Effector memory CD4-positive, alpha-beta T cell (primary cell): ENCODE data around the gene GBGT1.

Experiments used
- DNase-seq, 3 donors: peaks; one replicate each; pipeline ENCODE4 v3.0.0-alpha.2; 2020
- H3K27ac ChIP-seq: 2 replicates; pipeline ENCODE4 v1.7.0; 2013; ENCODE audit warnings: mild to moderate bottlenecking, low read length, moderate library complexity; ENCODE audit not compliant: insufficient read depth, poor library complexity, severe bottlenecking
- H3K27me3 ChIP-seq: replicated peaks from 2 replicates; pipeline ENCODE4 v1.7.0; 2013; ENCODE audit warnings: mild to moderate bottlenecking, low read length; ENCODE audit not compliant: insufficient read depth, control insufficient read depth, poor library complexity, severe bottlenecking
- H3K36me3 ChIP-seq: 2 replicates; pipeline ENCODE4 v1.7.0; 2013; ENCODE audit warnings: mild to moderate bottlenecking, low read length, moderate library complexity; ENCODE audit not compliant: control insufficient read depth, insufficient read depth
- H3K4me1 ChIP-seq: 2 replicates; pipeline ENCODE4 v1.7.0; 2013; ENCODE audit warnings: low read length, mild to moderate bottlenecking; ENCODE audit not compliant: control insufficient read depth, insufficient read depth, poor library complexity, severe bottlenecking
- H3K4me3 ChIP-seq: 2 replicates; pipeline ENCODE4 v1.7.0; 2013; ENCODE audit warnings: low read length, low read depth, mild to moderate bottlenecking; ENCODE audit not compliant: insufficient read depth, poor library complexity, severe bottlenecking
- H3K9me3 ChIP-seq: 2 replicates; pipeline ENCODE4 v1.7.0; 2013; ENCODE audit warnings: mild to moderate bottlenecking, low read length, moderate library complexity; ENCODE audit not compliant: control insufficient read depth

Gene GBGT1

DNA sequence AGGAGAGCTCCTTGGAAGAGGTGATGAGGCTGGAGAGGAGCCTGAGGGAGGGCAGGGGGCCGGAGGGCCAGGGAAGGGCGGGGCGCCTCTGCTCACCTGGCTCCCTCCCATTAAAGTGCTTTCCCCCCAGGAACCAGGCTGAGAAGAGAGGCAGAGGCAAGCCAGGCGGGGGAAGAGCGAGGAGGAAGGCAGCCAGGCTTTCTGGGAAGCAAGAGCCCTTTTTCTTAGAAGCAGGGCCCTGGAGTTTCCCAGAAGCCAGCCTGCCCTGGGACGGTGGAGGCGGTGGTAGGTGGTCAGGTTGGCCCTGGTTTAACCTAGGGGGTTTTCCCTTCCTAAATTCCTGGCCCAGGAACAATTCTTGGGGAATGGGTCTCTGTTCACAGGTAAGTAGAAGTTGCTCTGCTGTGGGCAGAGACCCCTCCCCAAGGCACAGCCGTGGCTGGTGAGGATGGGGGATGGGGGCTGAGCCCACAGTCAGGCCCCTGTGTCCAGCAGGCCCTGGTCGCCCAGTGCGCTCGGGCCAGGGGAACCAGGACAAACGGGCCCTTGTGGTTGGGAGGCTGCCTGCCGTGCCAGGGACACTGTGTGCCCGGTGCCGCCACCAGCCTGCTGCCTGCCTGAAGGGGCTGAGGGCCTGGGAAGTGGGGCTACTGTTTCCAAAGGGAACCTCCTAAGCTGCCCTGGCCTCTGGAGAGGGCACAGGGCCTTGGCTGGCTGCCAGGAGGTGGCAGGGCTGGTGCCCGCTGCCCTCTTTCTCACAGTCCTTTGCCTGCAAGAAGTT lies 26.1 kb downstream of the GBGT1 start:
- peak overlapping the region; percentile 65 for H3K27ac ChIP-seq

DNA sequence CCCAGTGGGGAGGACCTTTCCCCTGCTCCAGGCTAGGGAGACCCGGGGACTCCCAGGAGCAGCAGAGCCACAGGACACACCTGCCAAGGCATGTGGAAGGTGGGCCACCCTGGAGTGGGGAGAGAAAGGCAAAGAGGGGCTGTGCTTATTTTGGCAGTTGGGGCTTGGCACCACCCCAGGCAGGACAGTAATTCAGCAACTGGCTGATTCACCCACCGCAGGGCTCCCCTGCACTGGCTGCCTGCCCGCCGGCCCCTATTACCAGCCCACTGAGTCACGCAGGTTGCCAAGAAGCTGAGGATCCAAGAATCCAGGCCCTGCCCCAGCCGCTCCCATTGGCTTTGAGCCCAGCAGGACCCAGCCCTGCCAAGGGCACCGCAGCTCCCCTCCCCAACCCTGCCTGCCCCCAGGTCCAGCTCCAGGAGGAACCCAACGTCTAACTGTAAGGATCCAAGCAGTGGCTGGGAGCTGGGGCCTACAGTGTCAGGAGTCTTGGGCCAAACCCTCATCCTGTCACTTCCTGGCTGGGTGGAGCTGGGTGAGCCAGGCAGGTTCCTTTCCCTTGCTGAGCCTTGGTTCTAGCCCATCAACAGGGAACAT lies 28.5 kb downstream of the GBGT1 start:
- H3K36me3 ChIP-seq = no peaks in the 10 kb centered on the region
- H3K4me3 ChIP-seq = peak overlapping the region; percentile 11
- H3K27me3 ChIP-seq = no peaks in the 10 kb centered on the region
- peaks cover 79% of the 10 kb centered on the region for H3K4me1 ChIP-seq
- H3K27ac ChIP-seq = peak overlapping the region; percentile 99
- H3K9me3 ChIP-seq = no peaks in the 10 kb centered on the region
- peak; percentile 49 to 69 (median 67) for DNase-seq

More for the DNA sequence above, 26.1 kb downstream of the GBGT1 start:
- Histone ChIP-seq H3K27me3 (no peaks in the 10 kb centered on the region), H3K4me1 (peaks cover 82% of the 10 kb centered on the region), H3K4me3 (no peak overlapping the region), H3K36me3 (no peaks in the 10 kb centered on the region), H3K9me3 (no peaks in the 10 kb centered on the region)
- no peak for DNase-seq

DNA sequence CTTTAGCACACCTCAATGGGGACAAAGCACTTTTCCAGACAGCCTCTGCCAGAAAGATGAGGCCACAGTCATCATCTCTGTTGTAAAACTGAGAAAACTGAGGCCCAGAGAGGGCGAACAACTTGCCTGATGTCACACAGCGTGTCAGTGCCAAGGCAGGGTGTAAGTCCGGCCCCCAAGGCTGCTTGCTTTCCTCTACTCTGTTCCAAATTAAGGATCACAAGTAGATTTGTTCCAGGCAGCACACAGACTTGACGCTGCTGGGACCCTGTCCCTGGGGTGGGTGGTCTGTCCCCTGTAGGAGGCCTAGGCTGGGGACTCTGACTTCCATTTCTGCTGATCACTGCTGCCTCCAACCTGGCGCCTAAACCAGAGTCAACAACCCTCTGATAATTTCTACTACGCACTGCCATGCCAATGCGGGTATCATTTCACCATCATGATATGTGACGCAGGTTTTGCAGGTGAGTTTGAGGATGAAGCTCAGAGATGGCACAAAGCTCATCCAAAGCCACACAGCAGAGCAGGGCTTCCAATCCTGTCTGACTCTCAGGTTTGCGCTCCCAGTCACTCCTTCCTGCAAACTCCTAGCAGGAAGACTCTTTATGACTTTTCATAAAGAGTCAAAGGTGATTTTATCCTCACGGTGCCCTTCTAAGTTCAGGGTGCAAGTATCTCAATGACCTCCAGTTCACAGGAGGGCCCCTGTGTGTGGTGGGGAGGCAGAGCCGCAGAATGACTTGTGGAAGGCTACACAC lies 29.1 kb downstream of the GBGT1 start:
- no peak for DNase-seq
- Histone ChIP-seq H3K4me1 (peaks cover 82% of the 10 kb centered on the region), H3K36me3 (no peaks in the 10 kb centered on the region), H3K9me3 (no peaks in the 10 kb centered on the region), H3K4me3 (peak overlapping the region; percentile 11), H3K27ac (peak overlapping the region; percentile 99), H3K27me3 (no peaks in the 10 kb centered on the region)

DNA sequence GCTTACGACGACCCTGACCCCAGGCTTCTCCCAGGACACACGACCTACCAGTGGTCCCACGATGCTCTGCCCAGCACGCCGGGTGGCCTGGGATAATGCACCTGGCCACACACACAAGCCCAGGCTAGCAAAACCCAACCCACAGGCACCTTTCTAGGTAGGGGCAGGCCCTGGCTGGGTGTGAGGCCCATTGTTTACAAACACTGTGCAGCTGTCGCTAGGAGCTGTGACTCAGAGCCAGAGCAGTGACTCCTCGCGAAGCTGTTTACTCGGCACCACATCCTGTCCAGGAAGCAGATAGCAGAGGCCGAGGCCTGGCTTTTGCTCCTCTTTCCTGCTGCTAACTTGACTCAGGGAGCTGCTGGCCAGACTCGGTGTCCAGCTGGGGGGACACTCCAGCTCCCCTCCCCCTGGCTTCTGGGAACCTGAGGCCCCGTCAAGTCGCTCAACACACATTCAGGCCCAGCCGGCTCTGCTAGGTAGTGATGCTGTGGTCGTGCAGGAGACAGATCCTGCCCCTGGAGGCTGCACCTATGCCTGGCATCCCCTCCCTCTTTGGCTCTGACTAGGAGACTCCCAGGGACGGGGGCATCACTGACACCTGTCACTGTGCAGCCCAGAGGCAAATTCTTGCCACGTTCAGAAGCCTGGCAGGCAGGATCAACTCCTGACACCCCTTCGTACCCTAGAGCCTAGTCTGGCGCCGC lies 29.9 kb downstream of the GBGT1 start:
- Histone ChIP-seq H3K4me3 (peak overlapping the region; percentile 17), H3K27ac (peak overlapping the region; percentile 99), H3K27me3 (no peaks in the 10 kb centered on the region), H3K9me3 (no peaks in the 10 kb centered on the region), H3K36me3 (no peaks in the 10 kb centered on the region), H3K4me1 (peaks cover 89% of the 10 kb centered on the region)
- DNase-seq = peak; percentile 87 to 90 (median 90)

- Histone ChIP-seq H3K4me1 (peaks cover 94% of the 10 kb centered on the region), H3K9me3 (no peaks in the 10 kb centered on the region)
Observed at GRCh38 chr9:133132174-133132573, 31.5 kb downstream of the GBGT1 start.

DNA sequence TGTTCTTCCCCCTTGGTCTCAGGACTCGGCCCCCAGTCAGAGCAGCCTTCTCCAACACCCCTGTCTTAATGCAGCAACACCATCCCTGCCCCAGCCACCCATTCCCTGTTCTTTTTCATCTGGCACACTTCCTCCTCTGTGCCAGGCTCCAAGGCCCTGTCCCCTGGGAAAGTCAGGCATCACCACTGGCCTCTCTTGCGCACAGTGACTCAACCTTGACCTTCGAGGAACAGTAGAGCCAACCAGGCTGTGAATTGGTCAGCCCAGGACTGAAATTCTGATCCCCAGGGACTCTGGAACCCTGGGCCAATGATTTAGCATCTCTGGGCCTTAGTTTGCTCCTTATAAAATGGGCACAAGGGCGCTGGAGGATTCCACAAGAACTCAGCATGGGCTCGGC lies 32.2 kb downstream of the GBGT1 start:
- Histone ChIP-seq H3K4me3 (no peak overlapping the region), H3K36me3 (no peaks in the 10 kb centered on the region), H3K27ac (peak overlapping the region; percentile 99), H3K4me1 (peaks cover 97% of the 10 kb centered on the region), H3K27me3 (no peaks in the 10 kb centered on the region), H3K9me3 (no peaks in the 10 kb centered on the region)
- no peak for DNase-seq

More at GRCh38 chr9:133132174-133132573, 31.5 kb downstream of the GBGT1 start:
- Histone ChIP-seq H3K4me3 (no peak overlapping the region), H3K27ac (peak overlapping the region; percentile 99), H3K27me3 (no peaks in the 10 kb centered on the region), H3K36me3 (no peaks in the 10 kb centered on the region)
- no peak for DNase-seq

- peak overlapping the region; percentile 42 for H3K4me3 ChIP-seq
Observed at GRCh38 chr9:133130685-133131244, 32.9 kb downstream of the GBGT1 start.

GRCh38 chr9:133129001-133129795 lies 34.5 kb downstream of the GBGT1 start:
- Histone ChIP-seq H3K9me3 (no peaks in the 10 kb centered on the region), H3K27ac (peak overlapping the region; percentile 99), H3K36me3 (no peaks in the 10 kb centered on the region), H3K4me1 (peaks cover 91% of the 10 kb centered on the region), H3K4me3 (no peak overlapping the region), H3K27me3 (no peaks in the 10 kb centered on the region)
- DNase-seq = no peak

More at GRCh38 chr9:133130685-133131244, 32.9 kb downstream of the GBGT1 start:
- H3K36me3 ChIP-seq = no peaks in the 10 kb centered on the region
- peak; percentile 60 to 64 (median 62) for DNase-seq
- H3K9me3 ChIP-seq = no peaks in the 10 kb centered on the region
- peak overlapping the region; percentile 99 for H3K27ac ChIP-seq
- peaks cover 98% of the 10 kb centered on the region for H3K4me1 ChIP-seq
- no peaks in the 10 kb centered on the region for H3K27me3 ChIP-seq

DNA sequence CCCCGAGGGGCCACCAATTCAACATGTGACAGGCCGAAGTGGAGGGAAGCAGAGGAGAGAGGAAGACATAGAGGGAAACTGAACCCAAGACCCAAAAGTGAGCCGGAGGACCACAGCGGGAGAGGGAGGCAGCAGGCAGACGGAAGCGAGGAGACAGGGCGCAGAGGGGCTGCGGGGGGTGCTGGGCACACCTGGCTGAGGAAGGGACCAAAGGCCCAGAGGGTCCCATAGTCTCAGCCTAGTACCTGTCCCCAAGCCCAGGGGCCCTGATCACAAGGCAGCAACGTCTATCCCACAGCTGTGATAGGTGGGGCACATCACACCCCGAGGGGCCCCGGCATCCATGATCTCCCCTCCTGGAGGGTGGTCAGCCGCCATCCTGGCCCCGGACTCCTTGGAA lies 35.6 kb downstream of the GBGT1 start:
- peaks cover 80% of the 10 kb centered on the region for H3K4me1 ChIP-seq
- no peaks in the 10 kb centered on the region for H3K36me3 ChIP-seq
- peak overlapping the region; percentile 99 for H3K27ac ChIP-seq
- no peaks in the 10 kb centered on the region for H3K9me3 ChIP-seq
- peak overlapping the region; percentile 23 for H3K4me3 ChIP-seq
- no peak for DNase-seq
- H3K27me3 ChIP-seq = no peaks in the 10 kb centered on the region
